Endothelial cell of umbilical vein (primary cell): ENCODE data around the gene ADGRF3.
"Not testable (repeated sequence)": the region's sequence is repeated elsewhere in the genome, so short reads cannot be mapped to it uniquely, and the experiment has no call there.

Experiments
- EZH2 ChIP-seq: IDR thresholded peaks from 2 replicates; pipeline ENCODE4 v1.6.1; 2012; ENCODE audit warnings: borderline replicate concordance, low read depth, mild to moderate bottlenecking, moderate library complexity, low read length, inconsistent platforms; ENCODE audit not compliant: severe bottlenecking
- FOS ChIP-seq: IDR thresholded peaks from 2 replicates; pipeline ENCODE4 v1.6.1; 2011; ENCODE audit warnings: mild to moderate bottlenecking, low read length, moderate library complexity, borderline replicate concordance; ENCODE audit not compliant: insufficient read depth
- GATA2 ChIP-seq: IDR thresholded peaks from 2 replicates; pipeline ENCODE4 v1.7.0; 2011; ENCODE audit warnings: low read depth, mild to moderate bottlenecking, moderate library complexity, mixed read lengths, low read length; ENCODE audit not compliant: insufficient read length, insufficient read depth
- JUN ChIP-seq: IDR thresholded peaks from 2 replicates; pipeline ENCODE4 v1.6.1; 2011; ENCODE audit warnings: borderline replicate concordance, low read depth; ENCODE audit not compliant: insufficient read length, insufficient read depth
- MYC ChIP-seq: IDR thresholded peaks from one replicate; pipeline ENCODE4 v1.6.1; 2011; ENCODE audit warnings: mild to moderate bottlenecking, low read depth, low read length
- POLR2A ChIP-seq: IDR thresholded peaks from 2 replicates; pipeline ENCODE4 v1.6.1; 2012; ENCODE audit warnings: low read depth, mild to moderate bottlenecking, control low read depth, low read length
- POLR2AphosphoS5 ChIP-seq: IDR thresholded peaks from 2 replicates; pipeline ENCODE4 v1.6.1; 2012; ENCODE audit warnings: low read depth, mild to moderate bottlenecking, control low read depth, low read length, moderate library complexity; ENCODE audit not compliant: insufficient read depth
- TF ChIP-seq, protein P1 (sequence below), 2 donors: IDR thresholded peaks; 1 replicate in 1 of 2; 2 replicates in 1 of 2; pipeline ENCODE4 v1.5.1; 2011; ENCODE audit warnings: low read length in 2 of 2, mild to moderate bottlenecking in 2 of 2, moderate library complexity in 2 of 2, control low read depth in 1 of 2, inconsistent platforms in 1 of 2, low read depth in 1 of 2; ENCODE audit not compliant: insufficient read depth in 1 of 2; ENCODE audit errors: extremely low read depth in 1 of 2
- TF ChIP-seq, protein P2 (sequence below): IDR thresholded peaks from 2 replicates; pipeline ENCODE4 v1.6.1; 2011; ENCODE audit not compliant: insufficient read depth, insufficient read length

DNA sequence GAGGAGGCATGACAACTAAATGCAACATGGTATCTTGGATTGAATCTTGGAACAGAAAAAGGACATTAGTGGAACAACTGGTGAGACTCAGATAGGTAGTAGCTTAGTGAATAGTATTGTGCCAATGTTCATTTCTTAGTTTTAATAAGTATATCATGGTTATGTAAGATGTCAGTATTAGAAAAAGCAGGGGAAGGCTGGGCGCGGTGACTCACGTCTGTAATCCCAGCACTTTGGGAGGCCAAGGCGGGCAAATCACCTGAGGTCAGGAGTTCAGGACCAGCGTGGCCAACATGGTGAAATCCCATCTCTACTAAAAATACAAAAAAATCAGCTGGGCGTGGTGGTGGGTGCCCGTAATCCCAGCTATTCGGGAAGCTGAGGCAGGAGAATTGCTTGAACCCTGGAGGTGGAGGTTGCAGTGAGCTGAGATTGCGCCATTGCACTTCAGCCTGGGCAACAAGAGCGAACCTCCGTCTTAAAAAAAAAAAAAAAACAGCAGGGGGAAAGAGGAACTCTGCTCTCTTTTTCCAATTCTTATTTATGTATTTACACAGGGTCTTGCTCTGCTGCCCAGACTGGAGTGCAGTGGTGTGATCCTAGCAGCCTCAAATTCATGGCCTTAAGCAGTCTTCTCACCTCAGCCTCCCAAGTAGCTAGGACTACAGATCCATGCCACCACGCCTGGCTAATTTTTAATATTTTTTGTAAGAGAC lies 77.8 kb downstream of the ADGRF3 start:
- not testable (repeated sequence) for TF ChIP-seq POLR2AphosphoS5, FOS, MYC, JUN, POLR2A, EZH2, GATA2
- TF ChIP-seq, protein P1, sequence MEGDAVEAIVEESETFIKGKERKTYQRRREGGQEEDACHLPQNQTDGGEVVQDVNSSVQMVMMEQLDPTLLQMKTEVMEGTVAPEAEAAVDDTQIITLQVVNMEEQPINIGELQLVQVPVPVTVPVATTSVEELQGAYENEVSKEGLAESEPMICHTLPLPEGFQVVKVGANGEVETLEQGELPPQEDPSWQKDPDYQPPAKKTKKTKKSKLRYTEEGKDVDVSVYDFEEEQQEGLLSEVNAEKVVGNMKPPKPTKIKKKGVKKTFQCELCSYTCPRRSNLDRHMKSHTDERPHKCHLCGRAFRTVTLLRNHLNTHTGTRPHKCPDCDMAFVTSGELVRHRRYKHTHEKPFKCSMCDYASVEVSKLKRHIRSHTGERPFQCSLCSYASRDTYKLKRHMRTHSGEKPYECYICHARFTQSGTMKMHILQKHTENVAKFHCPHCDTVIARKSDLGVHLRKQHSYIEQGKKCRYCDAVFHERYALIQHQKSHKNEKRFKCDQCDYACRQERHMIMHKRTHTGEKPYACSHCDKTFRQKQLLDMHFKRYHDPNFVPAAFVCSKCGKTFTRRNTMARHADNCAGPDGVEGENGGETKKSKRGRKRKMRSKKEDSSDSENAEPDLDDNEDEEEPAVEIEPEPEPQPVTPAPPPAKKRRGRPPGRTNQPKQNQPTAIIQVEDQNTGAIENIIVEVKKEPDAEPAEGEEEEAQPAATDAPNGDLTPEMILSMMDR (IDR thresholded peaks at IDR 0.05; ENCODE audit: extremely low read depth in 1 of 2, insufficient read depth in 1 of 2, low read depth in 1 of 2, low read length in 2 of 2) = not testable (repeated sequence)
- TF ChIP-seq, protein P2, sequence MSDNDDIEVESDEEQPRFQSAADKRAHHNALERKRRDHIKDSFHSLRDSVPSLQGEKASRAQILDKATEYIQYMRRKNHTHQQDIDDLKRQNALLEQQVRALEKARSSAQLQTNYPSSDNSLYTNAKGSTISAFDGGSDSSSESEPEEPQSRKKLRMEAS = not testable (repeated sequence)
